ENCODE data around the gene PIK3C2G.

The PIK3C2G gene

GRCh38 chr12:18275981-18276380, 14.7 kb downstream of the PIK3C2G start:
- DNase-seq: no peak

- no peak for DNase-seq
These were observed 15.9 kb downstream of the PIK3C2G start for GRCh38 chr12:18277196-18277595.

GRCh38 chr12:18280728-18281127, 19.4 kb downstream of the PIK3C2G start:
- no peak for DNase-seq

GRCh38 chr12:18281941-18282340, 20.6 kb downstream of the PIK3C2G start:
- DNase-seq: no peak

- DNase-seq: no peak
These were observed 22.5 kb downstream of the PIK3C2G start for GRCh38 chr12:18283831-18284230.

GRCh38 chr12:18284386-18284785, 23.1 kb downstream of the PIK3C2G start:
- DNase-seq: no peak

- DNase-seq: no peak
These were observed 23.8 kb downstream of the PIK3C2G start for GRCh38 chr12:18285161-18285560.

GRCh38 chr12:18290386-18290785, 29.1 kb downstream of the PIK3C2G start:
- DNase-seq: no peak

- DNase-seq: no peak
These were observed 33.6 kb downstream of the PIK3C2G start for GRCh38 chr12:18294889-18295288.

- no peak for DNase-seq
These were observed 35.0 kb downstream of the PIK3C2G start for GRCh38 chr12:18296201-18296908.

GRCh38 chr12:18296909-18297280, 35.6 kb downstream of the PIK3C2G start:
- DNase-seq: no peak

GRCh38 chr12:18297902-18298301, 36.6 kb downstream of the PIK3C2G start:
- no peak for DNase-seq

- DNase-seq: no peak
These were observed 41.6 kb downstream of the PIK3C2G start for GRCh38 chr12:18302809-18303430.

- DNase-seq: no peak
These were observed 43.3 kb downstream of the PIK3C2G start for GRCh38 chr12:18304609-18305008.

- no peak for DNase-seq
These were observed 45.0 kb downstream of the PIK3C2G start for GRCh38 chr12:18306311-18306710.

- no peak for DNase-seq
These were observed 52.0 kb downstream of the PIK3C2G start for GRCh38 chr12:18313306-18313705.

GRCh38 chr12:18320036-18320617, 58.8 kb downstream of the PIK3C2G start:
- no peak for DNase-seq

- DNase-seq: no peak
These were observed 59.7 kb downstream of the PIK3C2G start for GRCh38 chr12:18320976-18321375.

GRCh38 chr12:18323159-18323558, 61.8 kb downstream of the PIK3C2G start:
- no peak for DNase-seq

- no peak for DNase-seq
These were observed 65.7 kb downstream of the PIK3C2G start for GRCh38 chr12:18327036-18327435.

- DNase-seq: no peak
These were observed 70.9 kb downstream of the PIK3C2G start for GRCh38 chr12:18332173-18332572.

GRCh38 chr12:18339633-18340032, 78.3 kb downstream of the PIK3C2G start:
- no peak for DNase-seq

GRCh38 chr12:18340186-18340585, 78.9 kb downstream of the PIK3C2G start:
- no peak for DNase-seq

- DNase-seq: peak; percentile 21
These were observed 79.5 kb downstream of the PIK3C2G start for GRCh38 chr12:18340786-18341185.
